Activated T-helper 1 cell treated with anti-CD3 and anti-CD28 coated beads, Interleukin-12 subunit alpha, Interleukin-12 subunit beta, Interleukin-2, Interleukin-4 antibody, amounts not matched to agents 30 ng/mL and 10 ng/mL and 1 ng/mL, durations not matched to agents 14 hours and 24 hours and 36 hours (primary cell): ENCODE data around the gene RPS25. TPM values are rescaled to one million over a fixed set of nuclear protein-coding genes. Genes with fewer than 3 reads are reported as not detected.
"Not testable (repeated sequence)": the region's sequence is repeated elsewhere in the genome, so short reads cannot be mapped to it uniquely, and the experiment has no call there.

Source experiments
- DNase-seq: peaks from one replicate; pipeline ENCODE4 v3.0.0; 2021; ENCODE audit warnings: low spot score
- H3K27ac Mint-ChIP-seq: one replicate; pipeline ENCODE4 v1.8.0; 2021; ENCODE audit warnings: mild to moderate bottlenecking, mixed read lengths
- H3K27me3 Mint-ChIP-seq: one replicate; pipeline ENCODE4 v1.8.0; 2022; ENCODE audit warnings: mild to moderate bottlenecking, moderate library complexity, mixed read lengths; ENCODE audit not compliant: insufficient read depth
- H3K36me3 Mint-ChIP-seq: one replicate; pipeline ENCODE4 v1.8.0; 2021; ENCODE audit warnings: low read depth, mixed read lengths
- H3K4me1 Mint-ChIP-seq: one replicate; pipeline ENCODE4 v1.8.0; 2021; ENCODE audit warnings: low read depth, mixed read lengths
- H3K4me3 Mint-ChIP-seq: one replicate; pipeline ENCODE4 v1.8.0; 2021; ENCODE audit warnings: mild to moderate bottlenecking, moderate library complexity, mixed read lengths
- H3K9me3 Mint-ChIP-seq: one replicate; pipeline ENCODE4 v1.8.0; 2021; ENCODE audit warnings: mixed read lengths
- intact Hi-C: fragments of 100-400 bp; cut with micrococcal nuclease; formaldehyde crosslinking; loops from one replicate; pipeline ENCODE4 v1.15.1; 2024
- total RNA-seq: library from RNA; stranded (reverse); gene quantifications from 2 replicates; pipeline ENCODE4 v1.2.3, GENCODE V29; 2022

The RPS25 gene
- total RNA-seq, 1 donor from 2014 or later: 1,455 TPM

- no peaks in the 10 kb centered on the region for H3K9me3 Mint-ChIP-seq
- H3K4me1 Mint-ChIP-seq: peaks cover 27% of the 10 kb centered on the region
- peak overlapping the region; percentile 97 for H3K27ac Mint-ChIP-seq
- peak overlapping the region; percentile 96 for H3K4me3 Mint-ChIP-seq
- no peak for DNase-seq
- peaks cover 18% of the 10 kb centered on the region for H3K36me3 Mint-ChIP-seq
- intact Hi-C loops: loop anchor here (1.0 to 5.0 kb wide), 8 partner anchors 20 to 432 kb away; partner anchors contain the start of genes C2CD2L, CBL, RPS25 and SLC37A4
- no peaks in the 10 kb centered on the region for H3K27me3 Mint-ChIP-seq
Observed at GRCh38 chr11:118998388-118998717, 19.8 kb downstream of the RPS25 start.

GRCh38 chr11:118997627-118998387 is 20.3 kb downstream of the RPS25 start, which contains the start of gene CENATAC:
Gene CENATAC (plus strand): TSS chr11:118998138. CDS start chr11:118998198, 60 bp downstream.
- H3K36me3 Mint-ChIP-seq: peaks cover 18% of the 10 kb centered on the region
- peak within 1 kb of the TSS; percentile 96 for H3K4me3 Mint-ChIP-seq
- H3K27me3 Mint-ChIP-seq: no peaks in the 10 kb centered on the region
- intact Hi-C loops: loop anchor here (1.0 to 5.0 kb wide), 12 partner anchors 20 to 432 kb away; partner anchors contain the start of genes C2CD2L, CBL, HINFP and HYOU1
- H3K4me1 Mint-ChIP-seq: peaks cover 27% of the 10 kb centered on the region
- peak; percentile 96 for DNase-seq
- H3K27ac Mint-ChIP-seq: peak within 1 kb of the TSS; percentile 97
- no peaks in the 10 kb centered on the region for H3K9me3 Mint-ChIP-seq

- Mint-ChIP-seq H3K36me3 (peaks cover 18% of the 10 kb centered on the region), H3K9me3 (no peaks in the 10 kb centered on the region), H3K27ac (peak overlapping the region; percentile 97), H3K27me3 (no peaks in the 10 kb centered on the region), H3K4me3 (peak overlapping the region; percentile 96), H3K4me1 (peaks cover 27% of the 10 kb centered on the region)
- intact Hi-C loops: loop anchor here (1.0 to 5.0 kb wide), 6 partner anchors 60 to 210 kb away; partner anchors contain the start of genes CBL, HINFP, HYOU1 and VPS11
- peak; percentile 30 for DNase-seq
Observed at GRCh38 chr11:118996926-118997626, 21.1 kb downstream of the RPS25 start.

- H3K9me3 Mint-ChIP-seq, H3K27ac Mint-ChIP-seq, H3K4me3 Mint-ChIP-seq, intact Hi-C loops, H3K4me1 Mint-ChIP-seq, DNase-seq, H3K36me3 Mint-ChIP-seq, H3K27me3 Mint-ChIP-seq: not testable (repeated sequence)
Observed at GRCh38 chr11:118991486-118992038, 26.6 kb downstream of the RPS25 start.

- no peak overlapping the region for H3K27ac Mint-ChIP-seq
- H3K36me3 Mint-ChIP-seq: no peaks in the 10 kb centered on the region
- no peaks in the 10 kb centered on the region for H3K9me3 Mint-ChIP-seq
- no peaks in the 10 kb centered on the region for H3K4me1 Mint-ChIP-seq
- H3K4me3 Mint-ChIP-seq: no peak overlapping the region
- no peak for DNase-seq
- intact Hi-C loops: no loop called here
- no peaks in the 10 kb centered on the region for H3K27me3 Mint-ChIP-seq
Observed at GRCh38 chr11:118988280-118988679, 29.9 kb downstream of the RPS25 start.

GRCh38 chr11:118984825-118985224 is 33.3 kb downstream of the RPS25 start:
- intact Hi-C loops: no loop called here
- H3K4me1 Mint-ChIP-seq: no peaks in the 10 kb centered on the region
- H3K27me3 Mint-ChIP-seq: no peaks in the 10 kb centered on the region
- H3K9me3 Mint-ChIP-seq: no peaks in the 10 kb centered on the region
- H3K27ac Mint-ChIP-seq: no peak overlapping the region
- H3K36me3 Mint-ChIP-seq: no peaks in the 10 kb centered on the region
- DNase-seq: no peak
- no peak overlapping the region for H3K4me3 Mint-ChIP-seq

- DNase-seq, H3K4me3 Mint-ChIP-seq, H3K4me1 Mint-ChIP-seq, H3K36me3 Mint-ChIP-seq, H3K27me3 Mint-ChIP-seq, H3K27ac Mint-ChIP-seq, intact Hi-C loops, H3K9me3 Mint-ChIP-seq: not testable (repeated sequence)
Observed at GRCh38 chr11:118984337-118984736, 33.8 kb downstream of the RPS25 start.

GRCh38 chr11:118980191-118980881 is 37.8 kb downstream of the RPS25 start:
- H3K9me3 Mint-ChIP-seq: no peaks in the 10 kb centered on the region
- no peaks in the 10 kb centered on the region for H3K4me1 Mint-ChIP-seq
- no peak overlapping the region for H3K27ac Mint-ChIP-seq
- DNase-seq: no peak
- H3K4me3 Mint-ChIP-seq: no peak overlapping the region
- intact Hi-C loops: no loop called here
- H3K36me3 Mint-ChIP-seq: no peaks in the 10 kb centered on the region
- peaks cover 9% of the 10 kb centered on the region for H3K27me3 Mint-ChIP-seq

GRCh38 chr11:118979434-118979833 is 38.7 kb downstream of the RPS25 start:
- intact Hi-C loops: no loop called here
- H3K27me3 Mint-ChIP-seq: peaks cover 15% of the 10 kb centered on the region
- H3K4me1 Mint-ChIP-seq: no peaks in the 10 kb centered on the region
- DNase-seq: no peak
- H3K4me3 Mint-ChIP-seq: no peak overlapping the region
- H3K9me3 Mint-ChIP-seq: no peaks in the 10 kb centered on the region
- H3K27ac Mint-ChIP-seq: no peak overlapping the region
- no peaks in the 10 kb centered on the region for H3K36me3 Mint-ChIP-seq

- Mint-ChIP-seq H3K36me3 (no peaks in the 10 kb centered on the region), H3K27ac (no peak overlapping the region), H3K9me3 (no peaks in the 10 kb centered on the region), H3K4me1 (no peaks in the 10 kb centered on the region), H3K4me3 (no peak overlapping the region), H3K27me3 (peaks cover 15% of the 10 kb centered on the region)
- intact Hi-C loops: no loop called here
- DNase-seq: no peak
Observed at GRCh38 chr11:118975771-118976709, 42.1 kb downstream of the RPS25 start.

- no peaks in the 10 kb centered on the region for H3K4me1 Mint-ChIP-seq
- no peak overlapping the region for H3K27ac Mint-ChIP-seq
- intact Hi-C loops: no loop called here
- no peak overlapping the region for H3K4me3 Mint-ChIP-seq
- no peaks in the 10 kb centered on the region for H3K9me3 Mint-ChIP-seq
- DNase-seq: no peak
- H3K36me3 Mint-ChIP-seq: no peaks in the 10 kb centered on the region
- H3K27me3 Mint-ChIP-seq: peaks cover 22% of the 10 kb centered on the region
Observed at GRCh38 chr11:118973985-118974384, 44.2 kb downstream of the RPS25 start.

- no peaks in the 10 kb centered on the region for H3K9me3 Mint-ChIP-seq
- no peak for DNase-seq
- intact Hi-C loops: no loop called here
- H3K27me3 Mint-ChIP-seq: peaks cover 26% of the 10 kb centered on the region
- H3K36me3 Mint-ChIP-seq: no peaks in the 10 kb centered on the region
- H3K27ac Mint-ChIP-seq: no peak within 1 kb of the TSS
- H3K4me1 Mint-ChIP-seq: no peaks in the 10 kb centered on the region
- no peak within 1 kb of the TSS for H3K4me3 Mint-ChIP-seq
Observed at GRCh38 chr11:118971646-118972045, 46.5 kb downstream of the RPS25 start, which contains the start of gene FOXR1. Gene FOXR1 (plus strand): TSS chr11:118971761. CDS start chr11:118971932, 171 bp downstream.
